GM23248 (cell line): Measurements from ENCODE around the gene RGS17.

Experiments used
- EZH2 ChIP-seq: fragments of 200-600 bp; sonication (generic); IDR thresholded peaks from 2 replicates; pipeline ENCODE4 v1.6.1; 2018; ENCODE audit warnings: antibody characterized with exemption, mild to moderate bottlenecking; ENCODE audit not compliant: insufficient read depth, poor library complexity, severe bottlenecking
- EZH2phosphoT487 ChIP-seq: fragments of 200-600 bp; sonication (generic); IDR thresholded peaks from 2 replicates; pipeline ENCODE4 v1.6.1; 2018; ENCODE audit warnings: antibody characterized with exemption, moderate library complexity, mild to moderate bottlenecking, low read depth; ENCODE audit not compliant: insufficient read depth

GRCh38 chr6:153063936-153064335 lies 67.1 kb downstream of the RGS17 start:
- no peak for TF ChIP-seq EZH2phosphoT487
- no peak for TF ChIP-seq EZH2
